Measurements from ENCODE around the gene COL17A1. TPM values are rescaled to one million over a fixed set of nuclear protein-coding genes. Genes with fewer than 3 reads are reported as not detected.

COL17A1 gene
- total RNA-seq, 1 experiment from 2014 or later, result 41.3 TPM

GRCh38 chr10:104011904-104012303 is 73.8 kb downstream of the COL17A1 start:
- ChIA-PET CTCF (no interaction called here), POLR2A (ENCODE audit: unreplicated experiment) (no interaction called here)
- no peak for TF ChIP-seq CTCF (conservative IDR thresholded peaks at IDR 0.05)
- no peak for TF ChIP-seq EZH2 (IDR thresholded peaks at IDR 0.05; ENCODE audit: low read depth)
- H3K27ac ChIP-seq, result no peak overlapping the region
- no peaks in the 10 kb centered on the region; the same call in 1 of the 2 replicates for H3F3A ChIP-seq (ENCODE audit: insufficient read depth, low read depth)
- no peak overlapping the region for H3K4me2 ChIP-seq
- H3K9me3 ChIP-seq (ENCODE audit: insufficient read depth, low read depth), result no peaks in the 10 kb centered on the region
- H3K79me2 ChIP-seq (ENCODE audit: low read depth), result no peaks in the 10 kb centered on the region
- no TSS peak for BruUV-seq (replicated peaks)
- no peak for DNase-seq
- no peaks in the 10 kb centered on the region for H3K4me1 ChIP-seq (replicated peaks; ENCODE audit: insufficient read depth)
- no peak overlapping the region for H3K4me3 ChIP-seq
- intact Hi-C loops (cut with micrococcal nuclease; ENCODE audit: unreplicated experiment), result no loop called here
- H2AFZ ChIP-seq, result no peak overlapping the region
- H3K9me2 ChIP-seq (ENCODE audit: insufficient read depth), result no peaks in the 10 kb centered on the region
- H3K36me3 ChIP-seq (ENCODE audit: low read depth), result peaks cover 6% of the 10 kb centered on the region; the same call in 1 of the 2 replicates
- no peaks in the 10 kb centered on the region for H4K20me1 ChIP-seq (ENCODE audit: insufficient read depth)
- H3K27me3 ChIP-seq (ENCODE audit: insufficient read depth, low read depth), result no peaks in the 10 kb centered on the region

- TF ChIP-seq CTCF (conservative IDR thresholded peaks at IDR 0.05) (no peak), EZH2 (IDR thresholded peaks at IDR 0.05; ENCODE audit: low read depth) (no peak)
- Histone ChIP-seq H3K9me2 (ENCODE audit: insufficient read depth) (no peaks in the 10 kb centered on the region), H3K4me2 (no peak overlapping the region), H4K20me1 (ENCODE audit: insufficient read depth) (no peaks in the 10 kb centered on the region), H3K36me3 (ENCODE audit: low read depth) (peaks cover 21% of the 10 kb centered on the region; the same call in 1 of the 2 replicates), H3F3A (ENCODE audit: insufficient read depth, low read depth) (no peaks in the 10 kb centered on the region), H2AFZ (no peak overlapping the region), H3K27me3 (ENCODE audit: insufficient read depth, low read depth) (no peaks in the 10 kb centered on the region), H3K79me2 (ENCODE audit: low read depth) (no peaks in the 10 kb centered on the region), H3K4me1 (replicated peaks; ENCODE audit: insufficient read depth) (no peaks in the 10 kb centered on the region), H3K27ac (no peak overlapping the region), H3K9me3 (ENCODE audit: insufficient read depth, low read depth) (no peaks in the 10 kb centered on the region), H3K4me3 (no peak overlapping the region)
- no TSS peak for BruUV-seq (replicated peaks)
- no peak for DNase-seq
- CTCF ChIA-PET, result no interaction called here
- intact Hi-C loops (cut with micrococcal nuclease; ENCODE audit: unreplicated experiment), result no loop called here
- POLR2A ChIA-PET (ENCODE audit: unreplicated experiment), result no interaction called here
Observed at GRCh38 chr10:104005172-104005863, 80.4 kb downstream of the COL17A1 start.

DNA sequence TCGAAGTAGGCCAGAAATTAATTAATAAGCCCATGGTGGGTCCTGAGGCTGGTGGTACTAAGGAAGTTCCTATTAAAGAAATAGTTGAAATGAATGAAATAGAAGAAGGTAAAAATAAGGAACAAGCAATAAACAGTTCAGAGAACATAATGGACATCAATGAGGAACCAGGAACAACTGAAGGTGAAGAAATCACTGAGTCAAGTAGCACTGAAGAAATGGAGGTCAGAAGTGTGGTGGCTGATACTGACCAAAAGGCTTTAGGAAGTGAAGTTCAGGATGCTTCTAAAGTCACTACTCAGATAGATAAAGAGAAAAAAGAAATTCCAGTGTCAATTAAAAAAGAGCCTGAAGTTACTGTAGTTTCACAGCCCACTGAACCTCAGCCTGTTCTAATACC is 82.8 kb downstream of the COL17A1 start:
- BruUV-seq (replicated peaks), result no TSS peak
- ChIA-PET POLR2A (ENCODE audit: unreplicated experiment) (no interaction called here), CTCF (no interaction called here)
- no peaks in the 10 kb centered on the region for H3K4me1 ChIP-seq (replicated peaks; ENCODE audit: insufficient read depth)
- no peak overlapping the region for H3K27ac ChIP-seq
- no peaks in the 10 kb centered on the region for H4K20me1 ChIP-seq (ENCODE audit: insufficient read depth)
- no peaks in the 10 kb centered on the region for H3K9me3 ChIP-seq (ENCODE audit: insufficient read depth, low read depth)
- TF ChIP-seq CTCF (conservative IDR thresholded peaks at IDR 0.05) (no peak), EZH2 (IDR thresholded peaks at IDR 0.05; ENCODE audit: low read depth) (no peak)
- H3K9me2 ChIP-seq (ENCODE audit: insufficient read depth), result no peaks in the 10 kb centered on the region
- intact Hi-C loops (cut with micrococcal nuclease; ENCODE audit: unreplicated experiment), result no loop called here
- H3K27me3 ChIP-seq (ENCODE audit: insufficient read depth, low read depth), result no peaks in the 10 kb centered on the region
- no peak for DNase-seq
- H2AFZ ChIP-seq, result no peak overlapping the region
- no peaks in the 10 kb centered on the region for H3K79me2 ChIP-seq (ENCODE audit: low read depth)
- no peak overlapping the region for H3K4me3 ChIP-seq
- peaks cover 29% of the 10 kb centered on the region; the same call in 1 of the 2 replicates for H3K36me3 ChIP-seq (ENCODE audit: low read depth)
- H3K4me2 ChIP-seq, result no peak overlapping the region
- no peaks in the 10 kb centered on the region for H3F3A ChIP-seq (ENCODE audit: insufficient read depth, low read depth)

Measured in PC-9 (cell line).